ENCODE data around the gene FRG2.
"Not testable (repeated sequence)": the region's sequence is repeated elsewhere in the genome, so short reads cannot be mapped to it uniquely, and the experiment has no call there.

Gene FRG2

GRCh38 chr4:190027156-190027555 lies at the start of gene FRG2:
Gene FRG2 (minus strand): TSS chr4:190027256. CDS start chr4:190027204, 52 bp downstream.
- not testable (repeated sequence) for DNase-seq

- DNase-seq: not testable (repeated sequence)
Measured at GRCh38 chr4:190068351-190068750, 41.3 kb upstream of the FRG2 start.

- not testable (repeated sequence) for DNase-seq
Measured at GRCh38 chr4:190064805-190065204, 37.7 kb upstream of the FRG2 start.

- not testable (repeated sequence) for DNase-seq
Measured at GRCh38 chr4:190064342-190064741, 37.3 kb upstream of the FRG2 start, which contains the start of gene DBET. Gene DBET (plus strand): TSS chr4:190064502.

GRCh38 chr4:190058997-190059396 lies 31.9 kb upstream of the FRG2 start:
- not testable (repeated sequence) for DNase-seq

- DNase-seq: not testable (repeated sequence)
Measured at GRCh38 chr4:190049378-190050239, 22.6 kb upstream of the FRG2 start.

- DNase-seq: not testable (repeated sequence)
Measured at GRCh38 chr4:190047627-190048026, 20.6 kb upstream of the FRG2 start.

GRCh38 chr4:190040873-190041272 lies 13.8 kb upstream of the FRG2 start:
- DNase-seq: not testable (repeated sequence)

- DNase-seq: not testable (repeated sequence)
Measured at GRCh38 chr4:190037704-190038388, 10.8 kb upstream of the FRG2 start.

- not testable (repeated sequence) for DNase-seq
Measured at GRCh38 chr4:190031264-190031663, 4.2 kb upstream of the FRG2 start.

GRCh38 chr4:190022614-190023281 lies 4.3 kb downstream of the FRG2 start:
- DNase-seq: not testable (repeated sequence)

GRCh38 chr4:190021973-190022372 lies 5.1 kb downstream of the FRG2 start:
- DNase-seq: not testable (repeated sequence)

- DNase-seq: no peak
Measured at GRCh38 chr4:190020790-190021717, 6.0 kb downstream of the FRG2 start.

GRCh38 chr4:190019859-190020463 lies 7.1 kb downstream of the FRG2 start:
- not testable (repeated sequence) for DNase-seq

- DNase-seq: no peak
Measured at GRCh38 chr4:190019023-190019858, 7.8 kb downstream of the FRG2 start.

- no peak for DNase-seq
Measured at GRCh38 chr4:190018201-190018920, 8.7 kb downstream of the FRG2 start.

- no peak for DNase-seq
Measured at GRCh38 chr4:190017357-190018200, 9.5 kb downstream of the FRG2 start.

GRCh38 chr4:190016369-190017289 lies 10.4 kb downstream of the FRG2 start:
- DNase-seq: no peak
